Thoracic aorta (tissue), 2 donors: ENCODE data around the gene MCF2L2. TPM values are rescaled to one million over a fixed set of nuclear protein-coding genes. Genes with fewer than 3 reads are reported as not detected.
"Not testable (repeated sequence)": the region's sequence is repeated elsewhere in the genome, so short reads cannot be mapped to it uniquely, and the experiment has no call there.

Source experiments
- ATAC-seq: fragments of 150-250 bp; one replicate; pipeline ENCODE4 v1.8.0; 2017; ENCODE audit warnings: low read depth; ENCODE audit not compliant: insufficient number of reproducible peaks, low FRiP score
- DNase-seq: peaks from one replicate; pipeline ENCODE4 v3.0.0-alpha.2; 2020; ENCODE audit warnings: low spot score
- H3K27ac ChIP-seq, 2 donors: fragments of 200-600 bp; sonication (generic); 1 replicate in 1 of 2; 2 replicates in 1 of 2; pipeline ENCODE4 v1.5.1; 2016; ENCODE audit warnings: mild to moderate bottlenecking in 2 of 2, moderate library complexity in 2 of 2
- H3K27me3 ChIP-seq: fragments of 200-600 bp; sonication (generic); replicated peaks from 2 replicates; pipeline ENCODE4 v1.6.0; 2016; ENCODE audit warnings: mild to moderate bottlenecking; ENCODE audit not compliant: insufficient read depth
- H3K36me3 ChIP-seq: fragments of 200-600 bp; sonication (generic); one replicate; pipeline ENCODE4 v1.5.1; 2016
- H3K4me1 ChIP-seq, 2 donors: fragments of 200-600 bp; sonication (generic); 1 replicate in 1 of 2; 2 replicates in 1 of 2; pipeline versions ENCODE4 v1.5.1 to v1.6.0; 2016; ENCODE audit warnings: low read depth in 2 of 2, mild to moderate bottlenecking in 1 of 2; ENCODE audit not compliant: control insufficient read depth in 1 of 2
- H3K4me3 ChIP-seq: fragments of 200-600 bp; sonication (generic); 2 replicates; pipeline ENCODE4 v1.5.1; 2016; ENCODE audit warnings: mild to moderate bottlenecking
- H3K9me3 ChIP-seq: fragments of 200-600 bp; sonication (generic); 2 replicates; pipeline ENCODE4 v1.5.1; 2016
- CTCF ChIP-seq: fragments of 200-600 bp; sonication (generic); IDR thresholded peaks from one replicate; pipeline ENCODE4 v1.5.1; 2019; ENCODE audit warnings: antibody characterized with exemption
- total RNA-seq, 2 donors: library from RNA; depleted of rRNA; stranded (reverse); fragments of >200 nt; gene quantifications; one replicate each; pipeline versions ENCODE4 v1.1.0 to v1.2.3, GENCODE V29; 2016

Gene MCF2L2
- total RNA-seq, 2 donors from 2014 or later, result 0.85 to 1.5 TPM

GRCh38 chr3:183178512-183178832 is 249.9 kb downstream of the MCF2L2 start:
- no peaks in the 10 kb centered on the region for H3K36me3 ChIP-seq
- H3K9me3 ChIP-seq, result no peaks in the 10 kb centered on the region
- H3K27me3 ChIP-seq, result no peaks in the 10 kb centered on the region
- DNase-seq (no peak), ATAC-seq (no peak)
- H3K27ac ChIP-seq, result no peak overlapping the region
- peak overlapping the region; percentile 69 for H3K4me3 ChIP-seq
- H3K4me1 ChIP-seq, result peaks cover 2 to 11% of the 10 kb centered on the region in 2 donors
- no peak for TF ChIP-seq CTCF

GRCh38 chr3:183172051-183172639 is 256.3 kb downstream of the MCF2L2 start:
- Histone ChIP-seq H3K4me3 (no peak overlapping the region), H3K36me3 (no peaks in the 10 kb centered on the region), H3K9me3 (no peaks in the 10 kb centered on the region), H3K27ac (no peak overlapping the region), H3K27me3 (no peaks in the 10 kb centered on the region), H3K4me1 (no peaks in the 10 kb centered on the region)
- no peak for TF ChIP-seq CTCF
- DNase-seq (no peak), ATAC-seq (no peak)

GRCh38 chr3:183167975-183168374 is 260.4 kb downstream of the MCF2L2 start:
- not testable (repeated sequence) for DNase-seq, H3K36me3 ChIP-seq, H3K27me3 ChIP-seq, H3K4me1 ChIP-seq, H3K27ac ChIP-seq, H3K9me3 ChIP-seq, H3K4me3 ChIP-seq, ATAC-seq

- Histone ChIP-seq H3K36me3 (no peaks in the 10 kb centered on the region), H3K4me1 (peaks cover 0 to 6% of the 10 kb centered on the region in 2 donors), H3K27me3 (no peaks in the 10 kb centered on the region), H3K4me3 (no peak overlapping the region), H3K9me3 (no peaks in the 10 kb centered on the region), H3K27ac (no peak overlapping the region)
- TF ChIP-seq CTCF, result no peak
- no peak for DNase-seq
- ATAC-seq, result no peak
Observed at GRCh38 chr3:183163563-183163962, 264.9 kb downstream of the MCF2L2 start.

GRCh38 chr3:183161552-183162336 is 266.7 kb downstream of the MCF2L2 start:
- Histone ChIP-seq H3K36me3 (no peaks in the 10 kb centered on the region), H3K27me3 (no peaks in the 10 kb centered on the region), H3K4me3 (peak overlapping the region; percentile 79), H3K27ac (no peak overlapping the region), H3K4me1 (peaks cover 0 to 6% of the 10 kb centered on the region in 2 donors), H3K9me3 (no peaks in the 10 kb centered on the region)
- ATAC-seq (no peak), DNase-seq (no peak)
- no peak for TF ChIP-seq CTCF
